HG02840 (cell line): Measurements from ENCODE around the gene CDK18.

Experiments
- ATAC-seq: cut with Tn5 transposase; IDR thresholded peaks from one replicate; pipeline ENCODE4 v1.9.1; 2021; ENCODE audit warnings: mild to moderate bottlenecking, moderate library complexity, moderate number of reproducible peaks; ENCODE audit not compliant: unreplicated experiment, low FRiP score

CDK18 gene

DNA sequence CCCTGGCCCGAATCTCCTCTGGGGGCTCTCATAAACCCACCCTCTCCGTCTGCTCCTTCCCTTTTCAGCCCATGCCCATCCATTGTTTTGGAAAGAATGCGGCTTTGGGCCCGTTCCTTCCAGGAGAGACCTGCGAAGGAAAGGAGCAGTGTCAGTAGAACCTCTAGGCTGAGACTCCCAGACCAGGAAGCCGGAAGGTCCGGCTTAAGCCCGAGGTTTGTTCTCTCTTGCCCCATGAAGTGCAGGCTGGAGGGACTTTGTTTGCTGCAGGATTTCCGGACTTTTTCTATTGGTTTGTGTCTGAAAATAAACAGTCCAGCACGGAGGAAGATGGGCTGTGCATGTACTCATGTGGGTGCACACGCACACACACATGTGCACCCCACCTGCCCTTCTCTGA is 77.6 kb downstream of the CDK18 start:
- ATAC-seq, result no peak
